Liver (tissue), 9 donors: ENCODE results near the gene DNAJC6. TPM values are rescaled to one million over a fixed set of nuclear protein-coding genes. Genes with fewer than 3 reads are reported as not detected.

Source experiments
- DNase-seq: peaks from one replicate; pipeline ENCODE4 v3.0.0-alpha.2; 2017; ENCODE audit warnings: low spot score
- H3K27ac ChIP-seq, 2 donors: one replicate each; pipeline ENCODE4 v1.7.0; 2013; ENCODE audit warnings: inconsistent platforms in 2 of 2, low read length in 2 of 2, control low read depth in 1 of 2, low read depth in 1 of 2, mild to moderate bottlenecking in 1 of 2
- H3K27me3 ChIP-seq, 4 donors: one replicate each; pipeline versions ENCODE4 v1.6.1 to v1.7.0; 2013; ENCODE audit warnings: low read length in 3 of 4, inconsistent platforms in 1 of 4, mild to moderate bottlenecking in 1 of 4, moderate library complexity in 1 of 4; ENCODE audit not compliant: control insufficient read depth in 4 of 4, insufficient read depth in 4 of 4
- H3K36me3 ChIP-seq, 4 donors: one replicate each; pipeline versions ENCODE4 v1.6.1 to v1.7.0; 2013; ENCODE audit warnings: low read length in 3 of 4, mild to moderate bottlenecking in 3 of 4, low read depth in 1 of 4, moderate library complexity in 1 of 4; ENCODE audit not compliant: control insufficient read depth in 4 of 4, insufficient read depth in 3 of 4
- H3K4me1 ChIP-seq, 4 donors: one replicate each; pipeline versions ENCODE4 v1.6.1 to v1.7.0; 2013; ENCODE audit warnings: low read length in 3 of 4, mild to moderate bottlenecking in 3 of 4, moderate library complexity in 1 of 4; ENCODE audit not compliant: control insufficient read depth in 4 of 4, insufficient read depth in 4 of 4
- H3K4me3 ChIP-seq, 3 donors: one replicate each; pipeline versions ENCODE4 v1.6.1 to v1.7.0; 2013; ENCODE audit warnings: low read length in 3 of 3, control low read depth in 1 of 3, low read depth in 1 of 3, mild to moderate bottlenecking in 1 of 3
- H3K9ac ChIP-seq, 2 donors: one replicate each; pipeline ENCODE4 v1.7.0; 2013; ENCODE audit warnings: low read length in 2 of 2, mild to moderate bottlenecking in 2 of 2, moderate library complexity in 2 of 2, control low read depth in 1 of 2, low read depth in 1 of 2
- H3K9me3 ChIP-seq, 4 donors: one replicate each; pipeline versions ENCODE4 v1.6.1 to v1.7.0; 2013; ENCODE audit warnings: low read length in 3 of 4; ENCODE audit not compliant: control insufficient read depth in 4 of 4
- ATF3 ChIP-seq: IDR thresholded peaks from 2 replicates; pipeline ENCODE4 v1.6.1; 2016; ENCODE audit warnings: antibody characterized with exemption
- CTCF ChIP-seq: fragments of 150-350 bp; IDR thresholded peaks from 2 replicates; pipeline ENCODE4 v1.5.1; 2017; ENCODE audit warnings: improper control_type of control experiment, low read depth, low read length; ENCODE audit not compliant: missing input control
- EGR1 ChIP-seq, 2 donors: IDR thresholded peaks; 2 replicates each; pipeline ENCODE4 v1.6.1; 2016 to 2018; ENCODE audit warnings: antibody characterized with exemption in 2 of 2, low read depth in 2 of 2
- FOXA1 ChIP-seq: IDR thresholded peaks from 2 replicates; pipeline ENCODE4 v1.6.1; 2016; ENCODE audit warnings: antibody characterized with exemption
- FOXA2 ChIP-seq: IDR thresholded peaks from 2 replicates; pipeline ENCODE4 v1.6.1; 2016; ENCODE audit warnings: antibody characterized with exemption
- GABPA ChIP-seq, 2 donors: IDR thresholded peaks in 1 of 2; conservative IDR thresholded peaks in 1 of 2; 2 replicates each; pipeline ENCODE4 v1.6.1; 2016; ENCODE audit warnings: antibody characterized with exemption in 2 of 2, mild to moderate bottlenecking in 1 of 2, moderate library complexity in 1 of 2
- HNF4A ChIP-seq, 2 donors: conservative IDR thresholded peaks; 2 replicates each; pipeline ENCODE4 v1.6.1; 2016; ENCODE audit warnings: antibody characterized with exemption in 2 of 2, mild to moderate bottlenecking in 2 of 2
- HNF4G ChIP-seq: IDR thresholded peaks from 2 replicates; pipeline ENCODE4 v1.6.1; 2016; ENCODE audit warnings: antibody characterized with exemption
- JUND ChIP-seq, 2 donors: IDR thresholded peaks; 2 replicates each; pipeline ENCODE4 v1.6.1; 2016; ENCODE audit warnings: antibody characterized with exemption in 2 of 2
- MAX ChIP-seq: IDR thresholded peaks from 2 replicates; pipeline ENCODE4 v1.6.1; 2016; ENCODE audit warnings: antibody characterized with exemption
- NR2F2 ChIP-seq: IDR thresholded peaks from 2 replicates; pipeline ENCODE4 v1.6.1; 2016; ENCODE audit warnings: antibody characterized with exemption
- RAD21 ChIP-seq, 2 donors: IDR thresholded peaks; 2 replicates each; pipeline ENCODE4 v1.6.1; 2016; ENCODE audit warnings: antibody characterized with exemption in 2 of 2, mild to moderate bottlenecking in 2 of 2
- REST ChIP-seq: IDR thresholded peaks from 2 replicates; pipeline ENCODE4 v1.6.1; 2016; ENCODE audit warnings: antibody characterized with exemption, mild to moderate bottlenecking
- RXRA ChIP-seq, 2 donors: IDR thresholded peaks; 2 replicates each; pipeline ENCODE4 v1.6.1; 2017 to 2018; ENCODE audit warnings: antibody characterized with exemption in 2 of 2, mild to moderate bottlenecking in 1 of 2
- SP1 ChIP-seq: IDR thresholded peaks from 2 replicates; pipeline ENCODE4 v1.6.1; 2018; ENCODE audit warnings: antibody characterized with exemption, mild to moderate bottlenecking
- YY1 ChIP-seq: IDR thresholded peaks from 2 replicates; pipeline ENCODE4 v1.6.1; 2016; ENCODE audit warnings: antibody characterized with exemption, mild to moderate bottlenecking
- ZBTB33 ChIP-seq: IDR thresholded peaks from 2 replicates; pipeline ENCODE4 v1.6.1; 2016; ENCODE audit warnings: antibody characterized with exemption
- WGBS: extraction: QIAGEN DNeasy Blood & Tissue Kit; methylation state at CpG from one replicate; pipeline ENCODE4 v1.1.7; 2013; 5-methylcytosine and 5-hydroxymethylcytosine counted together
- polyA plus RNA-seq, 2 donors: library from polyadenylated mRNA; stranded (reverse) in 1 of 2; unstranded in 1 of 2; fragments of 200-250 nt in 1 of 2; fragments of >200 nt in 1 of 2; fragmentation: Nextera tagmentation in 1 of 2; extraction: Ambion mirVana in 1 of 2; gene quantifications; one replicate each; pipeline versions ENCODE4 v1.2.1 to v1.2.3, GENCODE V29; 2013 to 2015
- total RNA-seq, 2 donors: library from RNA; depleted of rRNA; stranded (reverse); fragments of >200 nt; gene quantifications; one replicate each; pipeline ENCODE4 v1.2.3, GENCODE V29; 2014
- donor health status: healthy.
- donor health status: healthy.
- donor health status: healthy.
- donor health status: healthy.
- donor health status: healthy.

Gene DNAJC6
- total and polyA plus RNA-seq, 4 donors, result 0.15 to 35.0 (median 0.30) TPM

GRCh38 chr1:65278376-65279069, 30.8 kb upstream of the DNAJC6 start:
- H3K9ac ChIP-seq, result no peak overlapping the region
- TF ChIP-seq FOXA2 (no peak), RXRA (IDR thresholded peaks at IDR 0.05) (no peak), YY1 (no peak), MAX (no peak), FOXA1 (no peak), GABPA (IDR thresholded peaks at IDR 0.05 in 1 of 2, conservative IDR thresholded peaks at IDR 0.05 in 1 of 2) (no peak), CTCF (no peak), NR2F2 (no peak), SP1 (no peak), HNF4A (conservative IDR thresholded peaks at IDR 0.05) (no peak)
- H3K9me3 ChIP-seq, result no peaks in the 10 kb centered on the region
- H3K4me3 ChIP-seq, result no peak overlapping the region
- H3K27me3 ChIP-seq, result no peaks in the 10 kb centered on the region
- DNase-seq, result no peak
- whole genome bisulfite sequencing, result 73% methylated on average over 5 of the region's 5 CpGs
- H3K27ac ChIP-seq, result no peak overlapping the region
- no peaks in the 10 kb centered on the region for H3K4me1 ChIP-seq
- no peaks in the 10 kb centered on the region for H3K36me3 ChIP-seq

- Histone ChIP-seq H3K4me3 (no peak overlapping the region), H3K4me1 (no peaks in the 10 kb centered on the region), H3K27me3 (no peaks in the 10 kb centered on the region), H3K36me3 (no peaks in the 10 kb centered on the region), H3K9me3 (no peaks in the 10 kb centered on the region), H3K9ac (no peak overlapping the region), H3K27ac (no peak overlapping the region)
- TF ChIP-seq HNF4G (no peak), FOXA1 (no peak), JUND (IDR thresholded peaks at IDR 0.05) (no peak), RXRA (IDR thresholded peaks at IDR 0.05) (no peak), REST (no peak), MAX (no peak), NR2F2 (no peak), YY1 (no peak), RAD21 (IDR thresholded peaks at IDR 0.05) (no peak), ZBTB33 (no peak), HNF4A (conservative IDR thresholded peaks at IDR 0.05) (no peak), EGR1 (IDR thresholded peaks at IDR 0.05; ENCODE audit: low read depth in 2 of 2) (no peak), FOXA2 (no peak), ATF3 (no peak), GABPA (IDR thresholded peaks at IDR 0.05 in 1 of 2, conservative IDR thresholded peaks at IDR 0.05 in 1 of 2) (no peak)
- 70% methylated on average over 5 of the region's 5 CpGs for WGBS
- DNase-seq, result no peak
Observed at GRCh38 chr1:65279070-65279779, 30.1 kb upstream of the DNAJC6 start.
